Measurements from ENCODE around the gene SCIN.
"Not testable (repeated sequence)": the region's sequence is repeated elsewhere in the genome, so short reads cannot be mapped to it uniquely, and the experiment has no call there.

Gene SCIN

DNA sequence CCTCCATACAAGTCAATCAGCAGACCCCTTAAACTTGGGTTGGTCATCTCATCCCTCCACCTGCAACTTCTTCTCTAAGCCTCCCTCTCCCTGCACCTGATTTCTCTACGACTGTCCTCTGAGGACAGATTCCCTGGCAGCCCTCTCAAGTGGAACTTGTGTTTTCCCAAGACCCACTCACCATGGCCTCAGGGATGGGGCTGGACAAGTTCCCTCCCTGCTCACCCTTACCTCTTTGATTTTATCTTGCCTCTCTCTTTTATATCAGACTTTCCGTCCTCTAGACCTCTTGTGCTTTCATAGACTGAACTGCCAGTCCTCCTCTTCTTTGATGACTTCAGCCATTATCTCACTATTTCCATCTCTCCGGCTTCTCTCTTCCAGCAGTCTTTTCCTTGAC is 70.7 kb downstream of the SCIN start:
- TF ChIP-seq, protein P1, sequence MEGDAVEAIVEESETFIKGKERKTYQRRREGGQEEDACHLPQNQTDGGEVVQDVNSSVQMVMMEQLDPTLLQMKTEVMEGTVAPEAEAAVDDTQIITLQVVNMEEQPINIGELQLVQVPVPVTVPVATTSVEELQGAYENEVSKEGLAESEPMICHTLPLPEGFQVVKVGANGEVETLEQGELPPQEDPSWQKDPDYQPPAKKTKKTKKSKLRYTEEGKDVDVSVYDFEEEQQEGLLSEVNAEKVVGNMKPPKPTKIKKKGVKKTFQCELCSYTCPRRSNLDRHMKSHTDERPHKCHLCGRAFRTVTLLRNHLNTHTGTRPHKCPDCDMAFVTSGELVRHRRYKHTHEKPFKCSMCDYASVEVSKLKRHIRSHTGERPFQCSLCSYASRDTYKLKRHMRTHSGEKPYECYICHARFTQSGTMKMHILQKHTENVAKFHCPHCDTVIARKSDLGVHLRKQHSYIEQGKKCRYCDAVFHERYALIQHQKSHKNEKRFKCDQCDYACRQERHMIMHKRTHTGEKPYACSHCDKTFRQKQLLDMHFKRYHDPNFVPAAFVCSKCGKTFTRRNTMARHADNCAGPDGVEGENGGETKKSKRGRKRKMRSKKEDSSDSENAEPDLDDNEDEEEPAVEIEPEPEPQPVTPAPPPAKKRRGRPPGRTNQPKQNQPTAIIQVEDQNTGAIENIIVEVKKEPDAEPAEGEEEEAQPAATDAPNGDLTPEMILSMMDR (IDR thresholded peaks at IDR 0.05; ENCODE audit: borderline replicate concordance, control extremely low read depth, extremely low read depth, insufficient read depth, missing control alignments), result no peak
- no peak for DNase-seq (ENCODE audit: low spot score)
- in situ Hi-C loops (cut with MboI; ENCODE audit: low sequenced_read_pairs, unreplicated experiment), result loop anchor here (25.0 kb wide), 1 partner anchor 621 kb away; no protein-coding TSS in a partner anchor

DNA sequence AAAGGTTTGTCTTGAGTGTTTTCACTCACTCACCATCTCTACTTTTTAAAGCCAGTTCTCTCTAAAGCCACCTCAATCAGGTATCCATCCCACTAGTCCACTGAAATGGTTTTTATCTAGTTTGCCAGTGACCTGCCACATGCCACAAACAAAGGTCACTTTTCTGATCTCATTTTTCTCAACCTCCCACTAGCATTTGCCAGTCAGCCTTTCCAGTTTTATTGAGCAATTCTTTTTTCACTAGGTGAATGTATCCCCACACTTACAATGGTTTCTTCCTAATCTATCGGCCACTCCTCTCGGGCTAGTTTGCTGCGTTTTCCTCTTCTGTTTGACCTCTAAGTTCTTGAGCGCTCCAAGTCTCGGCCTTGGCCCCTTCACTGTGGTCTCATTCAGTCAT is 72.0 kb downstream of the SCIN start:
- no peak for DNase-seq (ENCODE audit: low spot score)
- TF ChIP-seq, protein P1 (IDR thresholded peaks at IDR 0.05; ENCODE audit: borderline replicate concordance, control extremely low read depth, extremely low read depth, insufficient read depth, missing control alignments), result no peak
- in situ Hi-C loops (cut with MboI; ENCODE audit: low sequenced_read_pairs, unreplicated experiment), result loop anchor here (25.0 kb wide), 1 partner anchor 620 kb away; no protein-coding TSS in a partner anchor

DNA sequence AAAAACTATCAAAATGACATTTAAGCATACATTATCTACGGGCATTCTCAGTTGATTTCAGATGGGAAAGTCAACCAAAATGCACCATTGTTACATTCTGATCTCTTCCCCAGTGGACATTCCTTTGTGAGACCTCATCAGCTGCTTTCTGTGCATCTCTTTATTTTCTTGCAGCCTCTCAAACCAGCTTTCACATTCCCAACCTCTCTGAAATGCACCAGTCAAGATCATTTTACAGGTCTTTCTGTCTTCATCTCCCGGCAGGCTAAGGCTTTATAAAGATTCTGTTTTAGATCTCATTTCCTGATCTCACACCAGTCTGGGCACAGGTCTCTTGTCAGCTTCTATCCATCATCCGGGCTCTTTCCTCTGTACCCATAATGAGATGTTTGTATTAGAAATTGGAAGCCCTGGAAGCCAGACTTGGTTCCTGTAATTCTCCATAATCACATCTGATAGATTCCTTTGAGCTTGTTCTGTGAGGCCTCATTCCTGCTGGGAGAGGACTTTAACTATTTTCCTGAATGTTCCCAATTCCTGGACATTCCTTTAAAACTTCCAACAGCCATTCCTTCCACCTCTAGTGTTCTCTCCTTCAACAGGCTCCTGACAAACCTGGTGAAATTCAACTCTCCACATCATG is 72.6 kb downstream of the SCIN start:
- in situ Hi-C loops (cut with MboI; ENCODE audit: low sequenced_read_pairs, unreplicated experiment), result loop anchor here (25.0 kb wide), 1 partner anchor 619 kb away; no protein-coding TSS in a partner anchor
- no peak for DNase-seq (ENCODE audit: low spot score)
- TF ChIP-seq, protein P1 (IDR thresholded peaks at IDR 0.05; ENCODE audit: borderline replicate concordance, control extremely low read depth, extremely low read depth, insufficient read depth, missing control alignments), result no peak

- no peak for DNase-seq (ENCODE audit: low spot score)
- TF ChIP-seq, protein P1 (IDR thresholded peaks at IDR 0.05; ENCODE audit: borderline replicate concordance, control extremely low read depth, extremely low read depth, insufficient read depth, missing control alignments), result no peak
- in situ Hi-C loops (cut with MboI; ENCODE audit: low sequenced_read_pairs, unreplicated experiment), result loop anchor here (25.0 kb wide), 1 partner anchor 619 kb away; no protein-coding TSS in a partner anchor
Observed at GRCh38 chr7:12643644-12644043, 73.1 kb downstream of the SCIN start.

- in situ Hi-C loops (cut with MboI; ENCODE audit: low sequenced_read_pairs, unreplicated experiment), result loop anchor here (25.0 kb wide), 1 partner anchor 617 kb away; no protein-coding TSS in a partner anchor
- DNase-seq (ENCODE audit: low spot score), result not testable (repeated sequence)
Observed at GRCh38 chr7:12645212-12645611, 74.7 kb downstream of the SCIN start.

DNA sequence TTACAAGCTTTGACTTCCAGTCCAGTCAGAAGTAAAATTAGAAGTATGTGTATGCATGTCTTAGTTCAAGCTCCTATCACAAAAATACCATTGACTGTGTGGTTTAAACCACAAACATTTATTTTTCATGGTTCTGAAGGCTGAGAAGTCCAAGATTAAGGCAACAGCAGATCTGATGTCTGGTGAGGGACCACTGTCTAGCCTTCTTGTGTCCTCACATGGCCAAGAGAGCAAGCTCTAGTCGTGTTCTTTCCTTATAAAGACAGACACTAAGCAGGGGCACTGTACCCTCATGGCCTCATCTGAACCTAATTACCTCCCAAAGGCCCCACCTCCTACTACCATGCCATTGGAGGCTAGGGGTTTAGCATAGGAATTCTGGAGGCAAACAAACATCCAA is 75.6 kb downstream of the SCIN start:
- DNase-seq (ENCODE audit: low spot score), result no peak
- in situ Hi-C loops (cut with MboI; ENCODE audit: low sequenced_read_pairs, unreplicated experiment), result loop anchor here (25.0 kb wide), 1 partner anchor 616 kb away; no protein-coding TSS in a partner anchor
- TF ChIP-seq, protein P1 (IDR thresholded peaks at IDR 0.05; ENCODE audit: borderline replicate concordance, control extremely low read depth, extremely low read depth, insufficient read depth, missing control alignments), result no peak
